ENCODE data around the gene ZNF133. TPM values are rescaled to one million over a fixed set of nuclear protein-coding genes. Genes with fewer than 3 reads are reported as not detected.

The ZNF133 gene
- total and polyA plus RNA-seq, 2 of the 13 experiments (the other 11 are each of a cell fraction or from before 2014, with no cell fraction given): 23.5 to 26.7 TPM

GRCh38 chr20:18363708-18364107, 75.4 kb downstream of the ZNF133 start:
- Histone ChIP-seq H3K27me3 (ENCODE audit: control insufficient read depth in 1 of 2, insufficient read depth in 2 of 2, low read length in 2 of 2) (no peaks in the 10 kb centered on the region), H3K9ac (ENCODE audit: insufficient read depth, low read depth, low read length) (no peak overlapping the region), H4K20me1 (ENCODE audit: insufficient read depth, low read length) (no peaks in the 10 kb centered on the region), H3K36me3 (replicated peaks in 1 of 2; ENCODE audit: control insufficient read depth in 1 of 2, insufficient read depth in 2 of 2, low read length in 2 of 2) (no peaks in the 10 kb centered on the region), H3K4me3 (replicated peaks in 1 of 3; ENCODE audit: insufficient read depth in 1 of 3, low read depth in 2 of 3, low read length in 3 of 3) (no peak overlapping the region), H3K4me2 (ENCODE audit: low read depth, low read length) (no peak overlapping the region), H3K27ac (ENCODE audit: extremely low read length, insufficient read depth, low read length) (no peak overlapping the region), H3K79me2 (ENCODE audit: insufficient read depth, low read length) (no peaks in the 10 kb centered on the region), H3K9me3 (ENCODE audit: low read length) (no peaks in the 10 kb centered on the region), H3K4me1 (ENCODE audit: insufficient read depth, low read length) (no peaks in the 10 kb centered on the region), H2AFZ (ENCODE audit: low read length) (no peak overlapping the region)
- FAIRE-seq (no peak), DNase-seq (ENCODE audit: low spot score) (no peak), ATAC-seq (no peak)
- no TSS peak for BruUV-seq (replicated peaks)
- in situ Hi-C loops (cut with HindIII; ENCODE audit: extremely low pct_ligation_motif_present, low pct_unique_long_range_greater_than_20kb) (no loop called here), intact Hi-C loops (cut with micrococcal nuclease; ENCODE audit: unreplicated experiment) (no loop called here)
- no peak for TF ChIP-seq PHF5A (CRISPR knock-in tag; IDR thresholded peaks at IDR 0.05; ENCODE audit: low read depth, unreplicated experiment)
- TF ChIP-seq, protein P1, sequence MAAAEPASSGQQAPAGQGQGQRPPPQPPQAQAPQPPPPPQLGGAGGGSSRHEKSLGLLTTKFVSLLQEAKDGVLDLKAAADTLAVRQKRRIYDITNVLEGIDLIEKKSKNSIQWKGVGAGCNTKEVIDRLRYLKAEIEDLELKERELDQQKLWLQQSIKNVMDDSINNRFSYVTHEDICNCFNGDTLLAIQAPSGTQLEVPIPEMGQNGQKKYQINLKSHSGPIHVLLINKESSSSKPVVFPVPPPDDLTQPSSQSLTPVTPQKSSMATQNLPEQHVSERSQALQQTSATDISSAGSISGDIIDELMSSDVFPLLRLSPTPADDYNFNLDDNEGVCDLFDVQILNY (CRISPR knock-in tag; conservative IDR thresholded peaks at IDR 0.05): no peak
- TF ChIP-seq NPAS2 (CRISPR knock-in tag; IDR thresholded peaks at IDR 0.05; ENCODE audit: borderline replicate concordance): no peak
- TF ChIP-seq NFIB (CRISPR knock-in tag; IDR thresholded peaks at IDR 0.05; ENCODE audit: borderline replicate concordance): no peak
- TF ChIP-seq CBX5 (CRISPR knock-in tag; IDR thresholded peaks at IDR 0.05; ENCODE audit: borderline replicate concordance): no peak
- no peak for TF ChIP-seq RBM39 (IDR thresholded peaks at IDR 0.05; ENCODE audit: low read depth, low read length, poor library complexity, severe bottlenecking)
- TF ChIP-seq SNRNP70 (IDR thresholded peaks at IDR 0.05; ENCODE audit: low read depth, low read length): no peak
- no peak for TF ChIP-seq KLF15 (CRISPR knock-in tag; IDR thresholded peaks at IDR 0.05; ENCODE audit: borderline replicate concordance)
- no peak for TF ChIP-seq TAF1 (CRISPR knock-in tag; IDR thresholded peaks at IDR 0.05)
- WGBS (ENCODE audit: low lambda C conversion rate): 25% methylated on average over 2 of the region's 2 CpGs
- CTCF ChIA-PET (ENCODE audit: low intra/inter-chr PET ratio, low total read pairs): no interaction called here
- POLR2A ChIA-PET: no interaction called here
